ENCODE data around the gene NMNAT3.

Gene NMNAT3

DNA sequence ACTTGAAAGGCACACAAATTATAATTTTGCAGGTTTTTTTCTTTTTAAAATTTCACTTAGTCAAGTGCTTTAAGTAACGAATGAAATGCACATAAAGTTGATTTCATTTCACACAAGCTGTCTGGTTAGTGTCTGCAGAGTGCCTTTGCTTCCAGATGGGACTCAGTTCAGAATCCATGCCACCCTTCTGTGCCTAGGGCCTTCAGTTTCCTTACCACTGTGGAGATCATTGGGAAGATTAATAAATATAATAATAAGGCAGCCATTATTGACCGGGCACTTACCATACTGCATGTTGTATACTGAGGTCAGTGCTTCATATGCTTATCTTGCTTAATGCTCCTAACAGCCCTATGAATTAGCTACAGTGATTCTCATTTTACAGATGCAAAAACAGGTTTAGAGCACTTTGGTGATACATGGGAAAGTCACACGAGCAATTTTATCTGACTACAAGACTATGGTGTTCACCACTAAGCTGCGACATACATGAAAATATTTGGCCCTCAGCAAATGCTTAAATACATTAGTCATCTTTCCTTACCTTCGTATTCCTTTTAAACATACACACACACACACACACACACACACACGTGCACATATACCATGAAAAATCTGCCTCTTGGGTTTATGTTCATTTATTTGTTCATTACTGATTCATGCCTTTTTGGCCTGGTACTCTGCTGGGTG is 3.1 kb downstream of the NMNAT3 start:
- no peak for DNase-seq

GRCh38 chr3:139672884-139673283 is 4.9 kb downstream of the NMNAT3 start:
- DNase-seq: no peak

DNA sequence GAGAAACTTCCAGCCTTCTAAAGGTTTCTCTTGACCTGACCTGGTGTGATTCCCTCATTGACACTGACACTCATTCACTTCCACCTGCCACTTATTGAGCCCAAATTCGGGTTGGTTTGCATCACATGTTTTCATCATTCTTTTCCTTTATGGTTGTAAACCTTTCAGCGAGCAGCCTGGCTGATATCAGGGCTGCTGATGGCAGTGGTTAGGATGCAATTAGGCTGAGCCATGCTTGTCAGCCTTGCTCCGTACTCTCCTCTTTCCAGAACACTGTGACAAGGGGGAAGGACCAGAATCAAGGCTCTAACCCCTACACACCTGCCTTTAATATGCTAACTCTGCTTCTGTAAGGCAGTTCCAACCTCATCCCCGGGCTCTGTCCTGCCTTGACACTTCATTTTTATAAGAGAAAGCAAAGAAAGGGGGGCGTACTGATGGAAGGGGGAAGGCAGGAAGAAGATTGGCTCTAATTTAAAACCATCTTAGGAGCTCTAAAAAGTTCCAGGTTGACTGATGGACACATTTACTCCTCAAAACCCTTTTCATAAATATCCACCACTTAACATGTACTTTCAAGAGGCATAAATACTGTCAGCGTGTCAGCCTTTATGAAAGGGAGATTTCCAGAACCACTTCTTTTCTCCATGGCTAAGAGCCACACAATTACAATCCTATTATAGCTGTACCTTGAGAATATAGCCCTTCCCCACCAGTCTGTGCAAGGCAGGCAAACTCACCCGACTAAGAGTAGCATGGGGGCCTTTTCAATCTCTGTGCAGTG is 5.7 kb downstream of the NMNAT3 start:
- peak; percentile 92 for DNase-seq

DNA sequence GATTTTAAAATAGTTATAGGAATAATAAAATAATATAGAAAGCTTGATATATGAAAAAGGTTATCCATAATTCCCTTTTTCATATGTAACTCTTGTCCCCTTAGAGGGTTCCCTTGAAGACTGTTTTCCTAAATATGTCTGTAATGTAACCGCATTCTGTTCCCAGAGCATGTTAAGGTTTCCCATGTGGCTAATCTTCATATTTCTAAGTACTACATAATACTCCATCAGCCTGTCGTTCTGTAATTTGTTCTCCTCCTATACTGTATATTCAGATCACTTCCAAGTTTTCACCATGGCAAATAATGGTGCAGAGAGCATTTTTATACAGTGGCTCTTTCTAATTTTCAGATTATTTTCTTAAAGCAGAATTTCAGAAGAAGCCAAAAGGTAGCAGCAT is 6.7 kb downstream of the NMNAT3 start:
- no peak for DNase-seq

DNA sequence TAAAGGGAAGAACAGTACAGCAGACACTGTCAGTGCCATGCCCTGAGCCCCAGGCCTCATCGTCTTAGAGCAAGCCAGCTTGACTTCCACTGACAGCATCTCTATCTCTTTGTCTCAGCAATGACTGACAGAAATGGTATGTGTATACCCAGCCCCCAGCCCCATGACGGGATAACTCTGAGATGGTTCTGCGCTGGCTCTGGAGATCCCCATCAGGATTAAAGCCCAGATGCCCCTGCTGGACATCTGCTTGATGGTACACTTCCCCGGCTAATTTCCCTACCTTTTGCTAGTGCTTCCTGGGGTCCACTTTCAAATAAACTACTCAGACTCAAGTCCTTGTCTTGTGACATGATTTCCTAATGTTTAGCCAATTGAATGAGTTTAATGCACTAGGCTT is 7.6 kb downstream of the NMNAT3 start:
- DNase-seq: no peak

DNA sequence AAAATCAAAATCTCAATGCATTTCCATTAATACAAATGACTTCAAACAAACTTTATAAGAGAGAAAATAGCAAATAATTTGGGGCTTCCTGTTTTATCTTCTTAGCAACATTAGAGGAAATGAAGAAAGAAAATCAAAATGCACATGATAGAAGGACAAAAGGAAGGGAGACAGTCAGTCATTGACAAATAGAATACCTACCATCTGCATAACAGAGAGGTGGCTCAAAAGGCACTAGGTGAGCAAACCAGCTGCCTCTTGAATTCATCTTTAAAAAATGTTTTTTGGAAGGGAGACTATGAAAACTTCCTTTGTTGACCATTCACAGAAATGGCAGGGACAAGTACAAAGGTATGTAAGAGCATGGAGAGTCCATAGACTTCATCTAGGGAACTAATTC is 9.4 kb downstream of the NMNAT3 start:
- DNase-seq: no peak

- DNase-seq: no peak
These were observed 12.8 kb downstream of the NMNAT3 start for GRCh38 chr3:139664958-139665357.

DNA sequence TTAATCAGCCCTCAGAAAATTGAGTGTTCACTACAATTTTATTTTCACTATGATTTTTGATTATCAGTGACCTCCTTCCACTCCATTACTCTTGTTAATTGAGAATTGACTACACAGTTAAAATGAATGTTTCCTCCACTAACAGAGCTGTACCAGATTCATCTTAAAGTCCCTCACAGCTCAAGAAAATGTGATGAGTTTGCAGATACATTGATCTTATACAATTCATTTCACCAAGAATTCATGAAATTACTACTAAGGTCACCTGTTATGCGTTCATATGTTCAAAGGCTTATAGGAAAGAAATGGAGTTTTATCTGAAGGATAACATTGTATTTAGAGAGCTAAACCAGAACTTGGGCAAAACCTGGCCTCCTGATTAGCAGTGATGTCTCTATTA is 17.5 kb downstream of the NMNAT3 start:
- DNase-seq: no peak

- no peak for DNase-seq
These were observed 18.3 kb downstream of the NMNAT3 start for GRCh38 chr3:139659511-139659910.

DNA sequence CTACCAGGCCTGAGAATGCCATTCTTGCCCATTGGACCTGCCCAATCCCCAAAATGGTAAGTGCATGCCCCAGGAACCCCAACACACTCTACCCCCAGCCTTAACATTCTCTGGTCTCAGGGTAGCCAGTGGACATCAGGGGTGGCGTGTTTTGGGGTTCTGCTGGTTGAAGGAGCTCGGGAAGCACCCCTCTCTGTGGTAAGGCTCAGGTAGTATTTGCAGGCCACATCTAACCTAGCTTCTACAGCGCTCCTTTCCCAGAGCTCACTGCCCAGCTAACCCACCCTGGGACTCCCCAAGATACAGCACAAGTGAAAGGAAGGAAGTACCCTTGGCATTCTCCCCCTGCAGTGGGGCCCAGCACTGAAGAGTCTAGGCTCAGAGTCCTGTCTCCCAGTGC is 19.8 kb downstream of the NMNAT3 start:
- DNase-seq: no peak

- no peak for DNase-seq
These were observed 20.3 kb downstream of the NMNAT3 start for GRCh38 chr3:139657434-139657833.

DNA sequence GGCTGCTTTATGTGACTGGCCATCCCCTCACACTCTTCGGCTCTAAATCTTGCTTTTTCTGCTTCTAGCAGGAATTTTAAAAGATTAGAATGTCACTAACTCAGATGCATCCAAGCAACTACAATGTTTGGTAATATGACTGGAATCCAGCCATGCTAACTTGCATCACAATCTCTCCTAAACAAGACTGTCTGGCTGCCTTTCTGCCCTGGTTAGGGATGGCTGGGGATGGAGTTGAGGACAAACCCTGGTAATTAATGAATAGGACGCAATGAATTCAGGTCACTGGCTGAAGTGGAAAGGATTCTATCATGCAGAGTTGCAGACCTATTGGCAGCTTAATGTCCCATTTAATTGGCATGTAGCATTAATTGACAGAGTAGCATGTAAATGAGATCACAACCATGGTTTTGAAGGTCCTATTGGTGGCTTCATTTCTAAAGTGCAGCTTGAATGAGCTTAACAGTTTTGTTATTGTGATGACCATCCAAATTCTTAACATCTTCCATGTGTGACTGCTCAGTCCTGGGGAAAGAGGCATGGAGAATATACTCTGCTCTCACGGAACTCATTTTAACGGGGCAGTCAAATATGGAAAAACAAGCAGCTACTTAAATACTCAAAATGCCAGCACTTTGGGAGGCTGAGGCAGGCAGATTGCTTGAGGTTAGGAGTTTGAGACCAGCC is 21.7 kb downstream of the NMNAT3 start:
- no peak for DNase-seq

DNA sequence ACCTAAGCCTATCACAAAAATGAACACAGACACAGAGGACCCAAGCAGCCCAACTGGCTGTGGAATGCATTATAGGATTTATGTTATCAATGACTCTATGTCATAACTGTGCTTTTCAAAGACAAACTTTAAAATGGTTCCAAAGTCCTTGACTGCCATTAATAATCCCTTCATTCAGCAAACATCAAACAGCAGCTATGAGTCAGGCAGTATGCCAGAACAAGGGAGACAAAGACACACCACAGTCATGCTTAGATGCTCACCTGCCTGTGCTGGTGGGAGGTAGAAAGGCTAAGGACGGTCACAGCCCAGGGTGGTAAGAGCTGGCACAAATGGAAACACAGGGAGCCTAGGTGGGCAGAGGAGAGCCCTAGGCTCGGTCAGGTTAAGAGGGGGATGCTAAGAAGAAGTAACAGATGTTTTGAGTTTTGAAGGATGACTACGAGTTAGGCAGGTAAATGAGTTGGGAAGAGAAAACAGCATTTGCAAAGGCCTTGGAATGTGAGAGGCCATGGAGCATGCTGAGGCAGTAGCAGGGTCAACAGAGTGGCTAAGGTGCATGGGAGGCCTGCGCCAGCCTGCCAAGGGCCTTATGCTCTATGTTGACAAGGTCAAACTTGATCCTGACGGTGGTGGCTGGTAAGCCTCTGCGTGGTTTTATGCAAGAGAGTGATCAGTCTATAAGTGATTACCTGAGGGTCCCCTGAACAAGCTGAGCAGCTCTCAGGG is 23.0 kb downstream of the NMNAT3 start:
- no peak for DNase-seq

- no peak for DNase-seq
These were observed 24.2 kb downstream of the NMNAT3 start for GRCh38 chr3:139653582-139653981.

- no peak for DNase-seq
These were observed 25.2 kb downstream of the NMNAT3 start for GRCh38 chr3:139652561-139652960.

DNA sequence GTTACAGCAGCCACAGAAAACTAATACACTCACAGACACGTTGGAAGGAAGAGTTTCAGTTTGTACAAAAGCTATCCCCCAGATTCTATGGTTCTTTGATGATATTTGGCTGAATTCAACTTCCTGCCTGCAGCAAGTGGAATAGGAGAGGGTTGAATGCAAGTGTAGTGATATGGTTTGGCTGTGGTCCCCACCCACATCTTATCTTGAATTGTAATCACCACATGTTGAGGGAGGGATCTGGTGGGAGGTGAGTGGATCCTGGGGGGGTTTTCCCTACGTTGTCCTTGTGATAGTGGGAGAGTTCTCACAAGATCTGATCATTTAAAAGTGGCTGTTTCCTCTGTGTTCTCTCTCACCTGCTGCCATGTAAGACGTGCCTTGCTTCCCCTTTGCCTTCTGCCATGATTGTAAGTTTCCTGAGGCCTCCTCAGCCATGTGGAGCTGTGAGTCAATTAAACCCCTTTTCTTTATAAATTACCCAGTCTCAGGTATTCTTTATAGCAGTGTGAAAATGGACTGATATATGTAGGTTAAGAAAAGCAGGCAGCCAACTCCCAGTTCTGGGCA is 29.8 kb downstream of the NMNAT3 start:
- DNase-seq: no peak

GRCh38 chr3:139646512-139646911 is 31.3 kb downstream of the NMNAT3 start:
- no peak for DNase-seq

- DNase-seq: no peak
These were observed 34.8 kb downstream of the NMNAT3 start for GRCh38 chr3:139642996-139643395.

DNA sequence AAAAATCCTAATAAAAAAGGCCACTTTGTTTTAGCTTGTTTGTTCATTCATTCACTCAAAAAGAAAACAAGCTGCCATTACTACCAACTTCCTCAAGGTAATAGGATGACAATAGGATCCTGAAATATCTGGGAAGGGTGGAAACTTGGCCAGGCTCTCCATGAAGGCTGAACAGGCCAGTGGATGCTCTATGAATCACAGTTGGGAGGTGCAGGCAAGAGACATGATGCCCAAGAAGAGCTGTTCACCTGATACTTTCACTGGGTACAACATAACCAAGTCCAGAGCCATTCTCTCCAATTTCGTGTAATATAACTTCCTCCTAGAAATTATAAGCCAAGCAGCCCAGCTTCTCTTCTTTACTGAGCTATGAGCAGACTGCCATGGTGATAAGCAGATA is 37.3 kb downstream of the NMNAT3 start:
- no peak for DNase-seq

GRCh38 chr3:139639662-139640061 is 38.1 kb downstream of the NMNAT3 start:
- no peak for DNase-seq

DNA sequence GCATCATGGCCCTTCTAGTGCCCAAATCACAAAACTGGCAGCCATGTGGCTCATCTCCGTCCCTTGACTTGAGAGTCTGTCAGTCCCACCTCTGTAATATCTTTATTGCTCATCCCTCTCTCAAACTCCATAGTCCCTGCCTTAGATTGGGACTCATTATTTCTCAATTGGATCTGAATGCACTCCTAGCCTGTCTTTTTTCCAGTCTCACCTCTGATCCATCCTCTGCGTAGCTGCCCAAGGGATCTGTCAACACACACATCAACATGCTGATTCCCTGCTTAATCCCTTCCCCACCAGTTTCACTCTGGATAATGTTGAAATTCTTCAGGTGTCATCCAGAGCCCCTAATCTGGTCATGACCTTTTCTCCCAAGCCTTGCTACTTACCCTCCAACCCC is 39.3 kb downstream of the NMNAT3 start:
- no peak for DNase-seq

DNA sequence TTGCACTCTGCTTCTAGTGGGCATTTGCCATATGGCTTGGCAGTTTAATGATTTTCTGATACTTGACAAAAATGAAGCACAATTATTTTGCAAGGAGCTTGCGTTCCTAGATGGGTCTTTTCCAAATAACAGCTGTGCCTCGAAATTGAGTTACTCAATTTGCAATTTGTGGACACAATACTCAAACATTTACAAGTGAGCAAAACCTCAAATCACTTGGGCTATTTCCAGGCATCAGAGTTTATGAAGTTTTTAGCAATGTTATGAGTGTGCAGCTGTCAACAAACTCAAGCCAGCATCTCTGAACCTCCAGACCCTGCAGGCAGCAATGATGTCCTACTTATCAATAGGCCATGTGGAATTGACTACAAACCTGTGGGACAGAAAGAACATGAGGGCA is 41.3 kb downstream of the NMNAT3 start:
- no peak for DNase-seq

GRCh38 chr3:139634111-139634635 is 43.6 kb downstream of the NMNAT3 start:
- no peak for DNase-seq

All from NCI-H187 treated with DMSO at 0.1 percent for 48 hours (cell line).